ENCODE results near the gene ITGAX.

- TF ChIP-seq EZH2 (optimal IDR thresholded peaks at IDR 0.05; ENCODE audit: low read depth, low read length) (no peak), CTCF (IDR thresholded peaks at IDR 0.05; ENCODE audit: low read length) (no peak)
Measured at GRCh38 chr16:31348579-31348978, 6.4 kb upstream of the ITGAX start.
